Measurements from ENCODE around the gene TRIM6.

DNA sequence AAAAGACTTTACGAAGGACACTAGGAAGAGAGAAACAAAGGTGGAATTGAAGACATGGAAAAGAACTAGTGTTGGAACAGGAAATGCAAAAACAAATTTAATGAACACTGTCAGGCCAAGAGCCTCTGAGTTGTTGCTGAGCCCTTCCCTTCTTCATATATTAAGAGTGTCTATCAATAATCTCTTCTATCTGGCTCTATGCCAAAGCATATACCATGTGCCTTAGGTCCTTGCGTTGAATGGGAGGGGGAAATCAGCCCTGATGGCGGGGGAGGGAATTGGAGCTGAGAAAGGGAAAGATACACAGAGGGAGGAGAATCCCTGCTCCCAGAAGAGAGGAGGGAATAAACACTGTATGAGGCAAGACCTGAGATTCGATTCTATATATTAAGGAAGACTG lies 21.3 kb upstream of the TRIM6 start:
- TF ChIP-seq, protein P1, sequence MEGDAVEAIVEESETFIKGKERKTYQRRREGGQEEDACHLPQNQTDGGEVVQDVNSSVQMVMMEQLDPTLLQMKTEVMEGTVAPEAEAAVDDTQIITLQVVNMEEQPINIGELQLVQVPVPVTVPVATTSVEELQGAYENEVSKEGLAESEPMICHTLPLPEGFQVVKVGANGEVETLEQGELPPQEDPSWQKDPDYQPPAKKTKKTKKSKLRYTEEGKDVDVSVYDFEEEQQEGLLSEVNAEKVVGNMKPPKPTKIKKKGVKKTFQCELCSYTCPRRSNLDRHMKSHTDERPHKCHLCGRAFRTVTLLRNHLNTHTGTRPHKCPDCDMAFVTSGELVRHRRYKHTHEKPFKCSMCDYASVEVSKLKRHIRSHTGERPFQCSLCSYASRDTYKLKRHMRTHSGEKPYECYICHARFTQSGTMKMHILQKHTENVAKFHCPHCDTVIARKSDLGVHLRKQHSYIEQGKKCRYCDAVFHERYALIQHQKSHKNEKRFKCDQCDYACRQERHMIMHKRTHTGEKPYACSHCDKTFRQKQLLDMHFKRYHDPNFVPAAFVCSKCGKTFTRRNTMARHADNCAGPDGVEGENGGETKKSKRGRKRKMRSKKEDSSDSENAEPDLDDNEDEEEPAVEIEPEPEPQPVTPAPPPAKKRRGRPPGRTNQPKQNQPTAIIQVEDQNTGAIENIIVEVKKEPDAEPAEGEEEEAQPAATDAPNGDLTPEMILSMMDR (IDR thresholded peaks at IDR 0.05), result no peak
- TF ChIP-seq POLR2A (IDR thresholded peaks at IDR 0.05), result no peak
